Stimulated activated CD8-positive, alpha-beta memory T cell treated with anti-CD3 and anti-CD28 coated beads, Interleukin-12 subunit alpha, Interleukin-12 subunit beta, amount 100 ng/mL, for 1 hour (primary cell): ENCODE data around the gene LSM14A.

Experiments
- DNase-seq: peaks from one replicate; pipeline ENCODE4 v3.0.0-alpha.2; 2020; ENCODE audit warnings: low read depth

Gene LSM14A

GRCh38 chr19:34256835-34257558, 84.7 kb downstream of the LSM14A start:
- no peak for DNase-seq

- no peak for DNase-seq
Observed at GRCh38 chr19:34257559-34257924, 85.2 kb downstream of the LSM14A start.

- no peak for DNase-seq
Observed at GRCh38 chr19:34259367-34260095, 87.2 kb downstream of the LSM14A start.

- no peak for DNase-seq
Observed at GRCh38 chr19:34260771-34261173, 88.5 kb downstream of the LSM14A start.

- DNase-seq: no peak
Observed at GRCh38 chr19:34261334-34262109, 89.2 kb downstream of the LSM14A start.

GRCh38 chr19:34263745-34264237, 91.5 kb downstream of the LSM14A start:
- no peak for DNase-seq

GRCh38 chr19:34265221-34265650, 92.9 kb downstream of the LSM14A start:
- DNase-seq: no peak

GRCh38 chr19:34269081-34269480, 96.8 kb downstream of the LSM14A start:
- DNase-seq: no peak

GRCh38 chr19:34269489-34269888, 97.2 kb downstream of the LSM14A start:
- no peak for DNase-seq

- peak; percentile 50 for DNase-seq
Observed at GRCh38 chr19:34269968-34270621, 97.8 kb downstream of the LSM14A start.

GRCh38 chr19:34273121-34273520, 100.8 kb downstream of the LSM14A start:
- no peak for DNase-seq

- DNase-seq: no peak
Observed at GRCh38 chr19:34274284-34274826, 102.1 kb downstream of the LSM14A start.

- no peak for DNase-seq
Observed at GRCh38 chr19:34274827-34275625, 102.7 kb downstream of the LSM14A start.

- no peak for DNase-seq
Observed at GRCh38 chr19:34275705-34276104, 103.4 kb downstream of the LSM14A start.

GRCh38 chr19:34276614-34277013, 104.3 kb downstream of the LSM14A start:
- DNase-seq: no peak

GRCh38 chr19:34277244-34277643, 104.9 kb downstream of the LSM14A start:
- no peak for DNase-seq

GRCh38 chr19:34278783-34279182, 106.5 kb downstream of the LSM14A start:
- no peak for DNase-seq
